Epidermal melanocyte (primary cell): ENCODE measurements around the gene FRY.

Experiments used
- DNase-seq: peaks from one replicate; pipeline ENCODE4 v3.0.0; 2011; ENCODE audit warnings: low spot score; ENCODE audit not compliant: insufficient read length

FRY gene

DNA sequence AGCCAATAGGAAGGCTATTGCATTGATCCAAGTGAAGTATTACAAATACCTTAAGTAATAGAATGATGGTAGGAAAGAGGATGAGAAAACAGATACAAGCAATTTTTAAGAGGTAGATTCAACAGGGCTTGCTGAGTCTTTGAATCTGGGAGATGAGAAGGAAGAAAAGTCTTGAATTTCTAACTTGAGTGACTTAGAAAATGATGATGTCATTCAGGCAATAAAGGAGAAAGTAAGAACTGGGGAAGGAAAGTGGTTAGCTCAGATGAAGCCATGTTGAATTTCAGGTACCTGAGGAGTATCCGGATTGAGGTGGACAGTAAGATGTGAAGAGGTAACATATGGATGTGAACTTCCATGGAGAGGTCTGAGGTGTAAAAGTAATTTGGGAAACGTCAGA lies 15.5 kb upstream of the FRY start:
- no peak for DNase-seq

DNA sequence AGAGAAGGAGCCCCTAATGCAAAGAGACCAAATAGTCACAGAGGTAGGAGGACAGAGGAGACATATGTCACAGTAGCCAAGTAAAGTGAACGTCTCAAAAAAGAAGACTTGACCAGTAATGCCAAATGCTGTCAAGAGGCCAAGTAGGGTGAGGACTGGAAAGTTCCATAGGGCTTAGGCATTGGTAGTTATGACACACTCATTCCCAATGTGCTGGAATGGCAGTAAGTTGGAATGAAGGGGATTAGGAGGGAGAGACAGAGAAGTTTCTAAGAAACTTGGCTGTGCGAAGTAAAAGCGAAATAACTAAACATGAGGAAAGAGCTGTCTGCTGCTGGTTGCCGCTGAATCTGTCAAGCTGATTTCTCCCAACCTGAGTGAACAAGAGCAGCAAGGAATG lies 14.9 kb upstream of the FRY start:
- DNase-seq, result no peak

DNA sequence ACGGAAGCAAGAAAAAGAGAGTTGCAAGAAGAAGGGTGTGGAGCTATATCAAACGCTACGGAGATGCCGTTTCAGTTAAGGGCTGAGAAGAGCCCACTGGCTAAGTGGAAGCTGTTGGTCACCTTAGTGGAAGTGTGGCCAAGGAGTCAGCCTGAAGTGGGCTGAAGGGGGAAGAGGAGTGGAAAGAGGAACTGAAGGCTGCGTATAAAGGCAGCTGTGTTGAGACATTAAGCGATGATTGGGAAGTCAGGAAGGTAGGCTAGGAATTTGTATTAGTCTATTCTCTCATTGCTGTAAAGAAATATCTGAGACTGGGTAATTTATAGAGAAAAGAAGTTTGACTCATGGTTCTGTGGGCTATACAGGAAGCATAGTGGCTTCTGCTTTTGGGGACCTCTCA lies 14.1 kb upstream of the FRY start:
- DNase-seq, result no peak

DNA sequence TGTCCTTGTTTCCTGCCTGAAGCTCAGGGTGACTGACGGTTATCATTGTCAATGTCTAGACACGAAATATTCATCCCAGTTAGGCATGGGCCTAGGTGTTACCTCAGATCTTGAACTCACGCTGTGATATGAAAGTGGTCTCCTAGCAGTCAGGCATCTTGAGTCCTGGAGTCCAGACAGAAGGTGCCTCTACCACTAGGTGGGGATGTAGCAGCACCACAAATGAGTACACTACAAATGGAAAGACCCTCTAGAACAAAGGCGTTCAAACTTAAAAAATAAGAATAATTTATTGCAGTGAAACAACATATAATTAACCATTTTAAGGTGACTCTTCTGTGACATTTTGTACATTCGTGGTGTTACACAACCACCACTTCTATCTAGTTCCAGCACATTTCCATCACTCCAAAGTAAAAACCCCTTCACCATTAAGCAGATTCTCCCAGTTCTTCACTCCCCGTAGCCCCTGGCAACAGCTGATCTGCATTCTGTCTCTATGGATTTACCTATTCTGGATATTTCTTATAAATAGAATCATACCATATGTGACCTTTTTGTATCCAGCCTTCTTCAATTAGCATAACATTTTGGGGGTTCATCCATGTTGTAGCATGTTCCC lies 11.9 kb upstream of the FRY start:
- DNase-seq, result no peak

DNA sequence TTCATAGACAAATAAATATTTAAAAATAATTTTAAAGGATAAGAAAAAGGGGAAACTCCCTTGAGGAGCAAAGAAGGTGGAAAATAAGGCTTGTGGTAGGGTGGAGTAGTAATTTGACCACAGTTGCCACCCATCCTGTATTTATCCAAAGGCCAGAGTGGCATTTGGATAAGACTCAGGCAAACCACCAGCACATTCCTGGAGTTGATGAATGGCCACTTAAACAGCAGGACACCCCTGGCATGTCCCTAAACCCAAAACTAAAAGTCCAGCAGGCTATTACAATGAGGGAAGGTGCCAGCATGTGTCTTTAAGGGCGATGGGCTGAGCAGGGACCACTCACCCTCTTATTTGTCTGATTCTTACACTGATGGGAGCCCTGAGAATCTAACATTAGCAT lies 9.8 kb upstream of the FRY start:
- no peak for DNase-seq

DNA sequence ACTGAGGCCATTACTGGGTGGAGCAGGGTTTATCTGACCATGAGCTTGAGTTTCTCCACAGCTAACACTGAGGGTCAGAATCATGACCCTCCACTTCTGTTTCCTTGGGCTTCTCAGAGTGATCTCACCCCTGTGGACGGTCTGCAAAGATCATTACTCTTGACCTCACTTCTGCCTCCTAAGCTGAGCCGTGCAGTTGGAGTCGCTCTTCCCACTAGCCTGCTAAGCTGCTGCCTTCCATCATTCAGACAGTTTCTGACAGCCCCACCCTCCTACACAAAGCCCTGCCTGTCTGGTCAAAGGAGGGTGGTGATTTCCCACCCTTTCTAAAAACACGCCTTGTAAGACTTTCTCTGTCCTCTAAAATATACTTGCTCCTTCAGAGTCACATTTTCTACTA lies 9.3 kb upstream of the FRY start:
- no peak for DNase-seq

DNA sequence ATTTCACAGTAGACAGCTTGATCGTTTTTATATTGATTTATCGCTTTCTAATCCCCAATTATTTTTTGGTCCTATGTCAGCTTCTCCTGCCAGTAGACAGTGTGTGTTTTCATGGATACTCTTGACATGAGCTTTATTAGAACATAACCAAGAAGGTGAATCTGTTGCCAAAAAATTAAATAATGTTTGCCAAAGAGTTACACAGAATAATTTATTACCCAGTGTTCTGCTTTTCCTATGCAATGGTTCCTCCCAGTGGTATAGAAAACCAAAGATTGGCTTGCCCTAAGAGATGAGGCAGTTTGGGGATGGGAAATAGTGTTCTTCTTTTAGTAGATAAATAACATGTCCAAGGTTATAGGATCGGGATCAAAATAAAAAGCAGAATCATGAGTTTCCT lies 8.5 kb upstream of the FRY start:
- no peak for DNase-seq

DNA sequence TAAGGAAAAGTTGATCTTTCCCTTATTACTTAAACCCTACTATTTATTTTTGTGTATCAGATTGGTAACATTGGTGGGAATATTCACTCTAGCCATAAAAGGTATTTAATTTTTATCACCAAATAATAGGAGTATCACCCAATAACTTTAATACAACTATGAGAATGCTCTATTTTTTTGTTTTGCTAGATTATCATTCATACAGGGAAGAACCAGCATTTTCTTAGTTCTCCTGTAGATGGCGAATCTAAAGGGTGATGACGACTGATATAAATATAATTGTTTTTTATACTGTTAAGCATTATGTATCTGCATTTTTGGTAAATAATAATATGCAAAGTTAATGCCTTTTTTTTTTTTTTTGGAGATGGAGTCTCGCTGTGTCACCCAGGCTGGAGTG lies 7.9 kb upstream of the FRY start:
- DNase-seq, result no peak

DNA sequence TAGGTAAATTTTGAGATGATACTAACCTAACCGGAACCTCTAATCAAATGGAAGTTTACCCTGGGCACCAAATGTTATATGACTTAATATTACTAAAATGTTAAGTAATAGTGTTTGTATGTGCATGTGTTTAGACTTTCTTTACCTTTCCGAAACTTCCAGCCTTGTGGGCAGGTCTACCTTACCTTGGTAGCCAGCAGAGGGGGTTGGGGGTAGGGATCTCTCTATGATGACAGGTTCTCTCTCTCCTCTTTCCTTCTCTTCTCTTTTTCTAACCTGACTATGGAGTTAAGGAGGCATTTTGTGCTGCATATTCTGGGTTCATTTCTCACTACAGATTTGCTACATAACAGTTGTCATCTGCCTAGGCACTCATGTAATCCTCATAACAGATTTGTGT lies 6.8 kb upstream of the FRY start:
- DNase-seq, result no peak

DNA sequence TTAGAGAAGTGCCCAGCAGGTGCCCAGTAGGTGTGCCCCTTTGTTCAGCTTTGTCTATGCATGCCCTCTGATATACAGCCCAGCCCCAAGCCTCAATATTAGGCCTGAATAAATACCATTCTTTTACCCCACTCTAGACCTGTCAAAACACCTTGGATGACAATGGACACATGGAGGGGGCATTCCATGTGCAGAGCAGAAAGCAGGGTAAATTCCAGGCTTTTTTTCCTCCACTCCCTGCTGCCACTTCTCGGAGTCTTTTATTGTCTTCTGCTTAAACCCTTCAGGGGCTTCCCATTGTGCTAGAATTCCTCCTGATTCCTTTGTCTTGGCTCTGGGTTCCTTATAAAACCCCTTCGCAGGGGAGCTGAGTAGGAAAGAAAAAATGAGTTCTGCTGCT lies 5.8 kb upstream of the FRY start:
- no peak for DNase-seq

DNA sequence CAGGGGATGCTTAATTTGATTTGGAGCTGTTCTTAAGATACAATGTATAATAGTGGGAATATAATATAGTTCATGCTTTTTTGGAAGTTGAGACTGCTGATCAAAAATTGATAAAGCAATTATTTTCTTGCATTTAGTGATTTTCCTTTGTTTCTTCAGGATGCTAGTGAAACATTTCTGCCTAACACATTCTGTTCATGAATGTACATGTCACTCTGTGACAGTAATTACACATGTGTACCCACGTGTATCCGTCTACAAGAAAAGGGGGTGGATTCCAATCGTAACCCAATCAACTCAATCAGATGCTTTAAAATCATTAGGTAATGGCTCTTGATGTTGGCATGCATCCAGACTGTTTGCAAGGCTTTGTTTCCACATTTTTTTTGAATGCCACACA lies 5.0 kb upstream of the FRY start:
- no peak for DNase-seq

DNA sequence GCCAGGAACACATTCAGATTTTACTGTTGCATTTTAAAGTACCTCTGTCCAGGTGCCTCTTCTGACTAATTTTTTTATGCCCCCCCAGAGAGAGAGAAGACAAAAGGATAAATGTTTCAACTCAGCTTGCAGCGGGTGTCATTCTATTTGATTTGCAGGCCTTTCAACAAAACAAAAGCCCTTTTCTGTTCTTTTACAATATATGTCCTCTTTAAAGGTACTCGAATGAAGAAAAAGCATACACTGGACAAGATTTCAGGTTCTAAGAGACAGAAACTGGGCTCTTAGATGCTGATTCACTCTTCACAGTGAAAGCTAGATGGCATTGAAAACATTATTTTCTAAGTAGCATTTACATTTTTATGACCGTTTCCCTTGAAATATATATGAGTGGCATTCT lies 2.9 kb upstream of the FRY start:
- DNase-seq, result no peak

DNA sequence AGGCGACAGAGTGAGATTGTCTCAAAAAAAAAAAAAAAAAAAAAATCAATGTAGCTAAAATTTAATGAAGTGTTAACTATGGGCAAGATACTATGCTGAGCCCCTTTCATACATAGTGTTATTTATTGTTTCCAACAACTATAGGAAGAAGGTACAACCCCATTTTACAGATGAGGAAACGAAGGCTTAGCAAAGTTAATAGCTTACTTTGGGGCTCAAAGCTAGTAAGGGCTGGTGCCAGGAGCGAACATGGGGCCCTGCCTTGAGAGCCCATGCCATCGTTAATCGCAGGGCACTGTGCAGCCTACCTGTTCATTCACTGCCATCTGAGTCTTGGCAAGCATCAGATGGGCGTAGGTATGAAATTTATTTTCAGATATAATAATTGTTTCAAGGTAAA lies 1.9 kb upstream of the FRY start:
- no peak for DNase-seq

DNA sequence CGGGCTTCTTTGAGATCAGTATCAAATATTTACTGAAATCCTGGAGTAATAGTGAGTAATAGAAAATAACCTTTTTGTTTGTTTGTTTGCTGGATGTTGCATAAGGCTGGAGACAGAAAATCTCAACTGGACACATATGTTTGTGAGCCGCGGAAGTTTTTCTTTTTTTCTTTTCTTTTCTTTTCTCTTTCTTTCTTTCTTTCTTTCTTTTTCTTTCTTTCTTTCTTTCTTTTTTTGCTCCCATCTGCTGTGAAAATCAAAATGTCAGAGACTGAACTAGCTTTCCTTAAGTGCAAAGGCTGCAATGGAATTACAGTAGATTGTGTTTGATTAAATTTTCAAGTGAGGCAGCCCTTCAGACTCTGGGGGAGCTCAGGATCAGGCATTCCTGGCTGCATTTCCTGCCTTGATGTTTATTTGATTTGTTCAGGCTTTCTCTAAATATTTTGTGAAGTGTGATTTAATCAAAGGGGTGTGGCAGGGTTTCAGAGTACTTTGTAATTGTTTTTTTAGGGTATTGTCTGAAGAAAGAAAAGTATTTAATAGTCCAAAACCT lies 319 bp downstream of the FRY start:
- DNase-seq, result no peak

DNA sequence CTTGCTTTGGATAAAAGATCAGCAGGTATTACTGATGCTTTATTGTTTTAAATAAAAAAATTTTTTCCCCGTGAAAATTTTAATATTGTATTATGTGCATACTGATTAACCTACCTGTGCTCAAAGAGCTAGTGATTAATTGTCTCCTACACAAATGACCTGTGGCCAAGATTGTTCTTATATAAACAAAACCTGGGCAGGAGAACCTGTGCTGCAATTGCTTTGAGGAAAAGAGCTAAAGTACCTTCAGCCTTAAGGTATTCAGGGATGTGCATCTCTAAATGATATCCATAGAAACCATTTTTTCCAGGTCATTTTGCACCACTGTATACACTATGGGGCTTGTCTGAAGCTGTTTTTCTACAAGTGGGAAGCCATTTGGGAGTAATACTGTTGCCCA lies 1.2 kb downstream of the FRY start:
- no peak for DNase-seq

DNA sequence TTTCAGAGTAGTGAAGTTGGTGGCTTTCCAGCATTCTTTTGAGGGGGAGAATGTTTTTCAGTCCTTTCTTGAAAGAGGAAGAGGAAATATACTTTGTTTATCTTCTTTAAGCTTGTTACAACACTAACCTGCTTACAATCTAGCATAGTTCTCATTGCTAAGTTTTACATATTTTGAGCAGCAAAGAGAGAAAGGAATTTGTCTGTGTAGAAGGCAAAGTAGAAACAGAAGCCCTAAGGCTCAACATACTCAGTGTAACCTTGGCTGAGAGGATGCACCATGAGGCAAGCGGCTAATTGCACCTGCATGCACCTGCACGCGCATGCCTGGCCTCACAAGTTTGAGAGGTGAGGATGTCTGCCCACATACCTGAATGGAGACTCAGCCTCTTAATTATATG lies 2.2 kb downstream of the FRY start:
- DNase-seq, result no peak

DNA sequence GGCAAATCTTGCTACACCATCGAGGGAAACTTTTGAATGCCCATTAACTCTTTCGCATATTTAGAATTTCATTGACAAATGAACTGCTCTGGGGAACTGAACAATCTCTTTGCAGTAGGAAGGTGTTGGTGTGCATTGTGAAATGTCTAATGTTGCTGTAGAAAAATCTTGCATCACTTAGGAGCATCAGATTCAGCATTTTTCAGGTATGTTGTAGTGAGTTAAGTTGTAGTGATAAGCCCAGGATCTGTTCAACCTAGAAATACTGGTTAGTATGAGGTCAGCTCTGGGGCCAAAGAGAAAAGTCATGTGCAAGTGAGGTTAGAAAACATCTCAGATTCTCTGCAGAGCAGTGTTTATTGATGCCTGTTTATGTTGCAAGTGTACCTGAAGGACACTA lies 4.1 kb downstream of the FRY start:
- DNase-seq, result no peak

DNA sequence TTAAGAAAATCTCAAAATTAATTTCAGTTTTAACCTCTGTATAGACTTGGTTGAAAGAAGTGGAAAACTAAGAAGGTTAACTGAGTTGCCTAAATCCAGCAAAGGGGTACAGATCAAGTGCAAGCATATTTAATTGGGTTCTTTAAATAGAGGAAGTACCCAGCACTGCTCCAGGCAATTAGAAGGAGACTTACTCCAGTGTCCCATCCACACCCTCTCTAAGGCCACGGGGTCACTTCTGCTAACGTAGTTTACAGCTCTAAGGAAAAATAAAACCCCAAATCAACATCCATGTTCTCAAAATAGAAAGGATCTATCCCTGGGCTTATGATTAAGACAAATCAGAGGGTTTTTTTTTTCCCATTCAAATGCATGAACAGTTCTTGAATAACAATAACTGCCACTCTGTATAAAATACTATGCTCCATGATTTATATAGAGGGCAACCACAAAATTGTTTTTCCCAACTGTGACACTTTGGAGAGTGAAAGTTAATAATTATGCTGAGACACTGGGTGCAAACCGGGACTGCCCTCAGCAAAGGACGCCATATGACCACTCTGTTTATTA lies 4.6 kb downstream of the FRY start:
- DNase-seq, result no peak

DNA sequence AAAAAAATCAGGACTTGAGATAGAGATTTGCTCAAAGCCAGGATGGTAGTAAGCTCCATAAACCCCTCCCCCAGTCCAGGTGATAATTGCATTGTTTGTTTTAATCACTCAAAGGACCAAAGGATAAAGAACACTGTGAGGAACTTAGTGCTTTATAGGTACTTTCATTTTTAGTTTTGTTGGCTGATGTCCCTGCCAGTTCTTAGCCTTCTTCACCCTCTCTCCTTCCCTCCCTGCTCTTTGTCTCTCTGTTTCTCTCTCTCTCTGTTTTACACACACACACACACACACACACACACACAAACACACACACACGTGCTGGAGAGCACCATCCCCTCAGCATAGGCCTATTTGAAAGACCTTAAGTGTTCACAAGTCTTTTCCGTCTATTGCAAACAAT lies 5.2 kb downstream of the FRY start:
- DNase-seq, result no peak

DNA sequence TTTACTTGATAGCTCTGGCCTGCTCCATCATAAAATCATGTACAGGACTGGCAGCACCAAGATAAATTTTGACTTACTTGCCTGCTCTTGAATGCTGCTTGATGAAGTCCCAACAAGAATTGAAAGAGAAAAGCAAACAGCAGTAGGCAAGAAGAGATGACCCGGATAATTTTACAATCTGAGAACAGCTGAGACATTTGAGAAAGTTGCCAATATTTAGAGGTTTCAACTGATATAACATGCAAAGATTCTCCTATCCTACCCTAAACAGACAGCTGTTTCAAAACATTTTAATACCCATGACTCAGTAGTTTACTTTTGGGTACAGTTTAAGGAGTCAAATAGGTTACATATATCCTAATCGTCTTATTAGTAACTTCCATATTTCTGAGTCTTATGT lies 5.9 kb downstream of the FRY start:
- no peak for DNase-seq

DNA sequence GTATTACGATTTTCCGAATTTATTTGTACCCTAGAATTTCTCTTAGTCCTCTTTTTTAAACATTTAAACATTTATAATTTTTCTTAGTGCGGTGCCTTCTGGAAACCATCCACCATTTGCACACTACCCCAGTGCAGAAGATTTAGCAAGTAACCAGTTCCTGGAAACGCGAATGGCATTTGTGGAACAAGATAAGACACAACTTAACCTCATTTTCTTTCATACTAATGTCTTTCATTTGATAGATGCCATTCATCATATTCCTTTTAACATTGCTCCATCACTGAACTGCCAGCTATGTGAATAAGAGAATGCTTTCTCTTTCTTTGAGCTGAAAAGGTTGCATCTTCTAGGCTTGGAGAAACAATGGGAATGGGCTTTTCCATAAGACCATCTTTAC lies 6.8 kb downstream of the FRY start:
- DNase-seq, result no peak

DNA sequence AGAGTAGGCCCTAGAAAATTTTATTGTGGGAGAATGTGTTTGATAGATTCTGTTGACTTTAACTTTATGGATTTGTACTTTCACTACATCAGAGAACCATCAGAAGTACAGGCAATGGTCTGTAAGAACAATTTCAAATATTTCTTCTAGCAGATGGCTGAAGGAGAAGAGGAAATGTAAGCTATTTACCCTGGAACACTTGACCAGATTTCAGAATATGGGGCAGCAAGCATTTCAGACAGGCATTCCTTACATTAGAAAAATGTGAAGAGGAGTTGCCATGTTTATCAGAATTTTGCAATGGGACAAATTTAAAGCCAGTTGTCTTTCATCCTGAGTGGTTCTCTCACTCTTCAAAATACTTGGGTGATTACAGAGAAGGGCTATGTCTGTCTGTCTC lies 7.5 kb downstream of the FRY start:
- no peak for DNase-seq

DNA sequence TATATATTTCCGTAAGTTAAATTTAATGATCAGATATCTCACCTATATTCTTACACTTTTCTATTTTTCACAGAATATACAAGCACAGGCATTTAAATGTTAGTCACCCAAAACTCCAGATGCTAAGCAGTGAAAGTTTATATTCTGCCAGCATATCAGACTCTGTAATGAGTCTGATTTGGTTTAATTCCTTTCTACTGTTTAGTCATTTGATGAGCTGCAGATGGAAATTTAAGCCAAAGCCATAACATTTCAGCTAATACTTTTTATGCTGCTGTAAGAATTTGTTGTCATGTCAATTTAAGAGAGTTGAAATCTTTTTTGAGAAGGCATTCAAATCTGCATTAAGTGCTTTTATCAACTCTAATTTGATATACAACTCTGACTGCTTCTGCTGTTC lies 8.0 kb downstream of the FRY start:
- DNase-seq, result no peak
